ENCODE measurements around the gene LCE1F.

Gene LCE1F

GRCh38 chr1:152774875-152775274, at the start of gene LCE1F:
LCE1F (plus strand) TSS chr1:152775140; CDS start chr1:152776372, 1,232 bp downstream.
- DNase-seq (ENCODE audit: low read depth in 4 of 4, low spot score in 1 of 4), result no peak

GRCh38 chr1:152725261-152725660, 49.7 kb upstream of the LCE1F start:
- DNase-seq (ENCODE audit: low read depth in 4 of 4, low spot score in 1 of 4), result no peak

GRCh38 chr1:152728986-152729385, 46.0 kb upstream of the LCE1F start:
- no peak for DNase-seq (ENCODE audit: low read depth in 4 of 4, low spot score in 1 of 4)

DNA sequence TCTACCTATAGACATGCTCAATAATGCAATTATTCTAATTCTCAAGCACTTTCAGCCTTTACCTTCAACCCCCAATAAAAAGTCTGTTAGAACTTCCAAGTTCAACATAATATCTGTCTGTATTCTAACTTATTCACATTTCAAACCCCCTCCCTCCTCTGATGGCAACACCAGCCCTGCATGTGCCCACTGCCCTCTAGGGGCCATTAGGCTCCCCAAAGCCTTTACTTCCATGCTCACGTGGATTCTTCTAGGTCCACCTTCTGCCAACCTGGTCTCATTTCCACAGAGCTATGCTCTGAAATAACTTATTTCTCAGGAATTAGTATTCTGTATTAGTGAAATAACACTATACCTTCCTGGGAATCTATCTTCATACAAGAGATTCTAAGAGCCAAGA, 39.3 kb upstream of the LCE1F start:
- DNase-seq (ENCODE audit: low read depth in 4 of 4, low spot score in 1 of 4), result no peak

DNA sequence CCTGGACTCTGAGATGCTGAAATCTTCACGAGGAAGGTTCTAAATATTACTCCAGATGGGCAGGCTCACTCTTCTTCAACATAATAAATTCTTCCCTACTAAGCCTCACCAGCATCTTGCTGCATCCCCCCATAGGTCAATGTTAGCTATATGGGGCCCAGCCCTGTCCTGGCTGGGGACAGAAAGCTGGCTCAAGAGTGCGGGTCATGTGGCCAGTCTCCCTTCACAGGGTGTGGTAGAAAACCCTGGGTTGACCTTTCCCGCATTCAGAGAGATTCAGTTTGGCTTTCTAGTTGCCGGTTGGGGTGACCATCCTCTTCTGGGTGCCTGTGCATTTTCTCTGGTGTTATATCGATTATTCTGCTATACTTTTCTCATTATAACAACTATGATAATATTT, 36.9 kb upstream of the LCE1F start:
- DNase-seq (ENCODE audit: low read depth in 4 of 4, low spot score in 1 of 4), result no peak

GRCh38 chr1:152739841-152740240, 35.1 kb upstream of the LCE1F start:
- no peak for DNase-seq (ENCODE audit: low read depth in 4 of 4, low spot score in 1 of 4)

DNA sequence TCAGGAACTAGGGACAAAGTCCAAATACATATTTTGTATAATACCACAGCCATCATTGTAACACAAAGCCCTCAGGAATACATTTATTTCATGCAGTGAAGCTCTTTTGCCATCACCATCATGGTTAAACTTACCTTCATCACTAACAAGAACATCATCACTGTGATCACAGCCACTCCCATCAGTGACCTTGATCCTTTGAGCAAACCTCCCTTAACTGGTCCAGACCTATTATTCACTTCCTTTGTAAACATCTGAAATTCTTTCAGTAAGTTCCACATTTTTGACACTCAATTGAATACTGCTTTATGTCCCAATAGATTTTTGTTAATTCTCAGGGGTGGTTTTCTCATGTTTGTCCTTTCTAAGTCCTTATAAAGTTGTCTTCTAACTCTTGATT, 33.3 kb upstream of the LCE1F start:
- DNase-seq (ENCODE audit: low read depth in 4 of 4, low spot score in 1 of 4), result no peak

- no peak for DNase-seq (ENCODE audit: low read depth in 4 of 4, low spot score in 1 of 4)
These were observed 31.4 kb upstream of the LCE1F start for GRCh38 chr1:152743371-152744145.

GRCh38 chr1:152745289-152745704, 29.6 kb upstream of the LCE1F start:
- no peak for DNase-seq (ENCODE audit: low read depth in 4 of 4, low spot score in 1 of 4)

- DNase-seq (ENCODE audit: low read depth in 4 of 4, low spot score in 1 of 4), result no peak
These were observed 29.0 kb upstream of the LCE1F start for GRCh38 chr1:152745765-152746444.

- no peak for DNase-seq (ENCODE audit: low read depth in 4 of 4, low spot score in 1 of 4)
These were observed 27.1 kb upstream of the LCE1F start for GRCh38 chr1:152747831-152748230.

GRCh38 chr1:152752225-152752624, 22.7 kb upstream of the LCE1F start:
- no peak for DNase-seq (ENCODE audit: low read depth in 4 of 4, low spot score in 1 of 4)

DNA sequence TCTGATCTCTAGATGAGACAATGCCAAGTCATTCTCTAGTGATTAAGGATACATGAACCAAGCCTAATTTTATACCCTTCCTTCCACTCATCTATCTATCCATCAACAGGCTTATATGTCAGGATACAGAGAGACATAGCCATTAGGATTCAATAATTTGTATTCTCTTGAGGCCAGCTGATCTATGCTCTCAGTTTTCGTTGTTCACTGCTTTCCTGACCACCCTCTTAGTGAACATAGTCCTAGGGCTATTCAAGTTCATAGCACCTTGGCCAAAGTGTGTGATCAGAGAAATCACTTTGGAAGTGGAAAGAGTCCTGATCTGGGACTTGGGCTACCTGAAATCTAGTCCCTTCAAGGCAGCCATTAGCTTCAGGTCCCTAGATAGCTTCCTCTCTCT, 21.4 kb upstream of the LCE1F start:
- no peak for DNase-seq (ENCODE audit: low read depth in 4 of 4, low spot score in 1 of 4)

GRCh38 chr1:152756872-152757271, 18.1 kb upstream of the LCE1F start:
- DNase-seq (ENCODE audit: low read depth in 4 of 4, low spot score in 1 of 4), result no peak

DNA sequence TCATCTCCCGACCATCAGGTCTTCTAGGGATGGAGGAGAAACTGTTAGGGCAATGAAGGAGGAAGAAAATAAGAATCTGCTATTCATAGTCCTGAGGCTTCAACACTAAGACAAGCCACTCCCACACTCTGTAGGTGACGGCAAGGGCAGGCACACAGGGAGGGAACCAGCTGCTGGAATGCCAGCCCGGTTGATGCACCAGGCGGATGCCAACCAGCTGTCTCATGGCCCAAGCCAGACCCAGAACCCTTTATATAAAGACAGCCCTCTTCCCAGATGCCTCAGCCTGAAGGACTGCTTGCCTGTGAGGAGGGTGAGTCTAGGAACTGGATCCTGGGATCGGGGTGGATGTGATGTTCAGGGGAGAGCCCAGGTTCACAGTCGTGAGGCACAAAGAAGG, 17.2 kb upstream of the LCE1F start, which contains the start of gene KPRP:
Gene KPRP (plus strand): TSS at position 279 of the 400 bp plus-strand sequence. CDS start 1,564 bp downstream, outside the sequence.
- no peak for DNase-seq (ENCODE audit: low read depth in 4 of 4, low spot score in 1 of 4)

- DNase-seq (ENCODE audit: low read depth in 4 of 4, low spot score in 1 of 4), result no peak
These were observed 16.3 kb upstream of the LCE1F start for GRCh38 chr1:152758636-152759035.

- DNase-seq (ENCODE audit: low read depth in 4 of 4, low spot score in 1 of 4), result no peak
These were observed 15.3 kb upstream of the LCE1F start for GRCh38 chr1:152759453-152760173.

DNA sequence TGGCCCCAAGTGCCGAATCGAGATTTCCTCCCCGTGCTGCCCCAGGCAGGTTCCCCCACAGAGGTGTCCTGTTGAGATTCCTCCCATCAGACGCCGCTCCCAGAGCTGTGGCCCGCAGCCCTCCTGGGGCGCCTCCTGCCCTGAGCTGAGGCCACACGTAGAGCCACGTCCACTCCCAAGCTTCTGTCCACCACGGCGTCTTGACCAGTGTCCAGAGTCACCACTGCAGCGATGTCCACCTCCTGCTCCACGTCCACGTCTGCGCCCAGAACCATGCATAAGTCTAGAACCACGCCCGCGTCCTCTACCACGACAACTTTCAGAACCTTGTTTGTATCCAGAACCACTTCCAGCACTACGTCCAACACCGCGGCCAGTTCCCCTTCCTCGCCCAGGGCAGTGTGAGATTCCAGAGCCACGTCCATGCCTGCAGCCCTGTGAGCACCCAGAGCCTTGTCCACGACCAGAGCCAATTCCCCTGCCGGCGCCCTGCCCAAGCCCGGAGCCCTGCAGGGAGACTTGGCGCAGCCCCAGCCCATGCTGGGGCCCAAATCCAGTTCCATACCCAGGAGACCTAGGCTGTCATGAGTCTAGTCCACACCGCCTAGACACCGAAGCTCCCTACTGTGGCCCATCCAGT, 14.3 kb upstream of the LCE1F start:
- DNase-seq (ENCODE audit: low read depth in 4 of 4, low spot score in 1 of 4), result no peak

DNA sequence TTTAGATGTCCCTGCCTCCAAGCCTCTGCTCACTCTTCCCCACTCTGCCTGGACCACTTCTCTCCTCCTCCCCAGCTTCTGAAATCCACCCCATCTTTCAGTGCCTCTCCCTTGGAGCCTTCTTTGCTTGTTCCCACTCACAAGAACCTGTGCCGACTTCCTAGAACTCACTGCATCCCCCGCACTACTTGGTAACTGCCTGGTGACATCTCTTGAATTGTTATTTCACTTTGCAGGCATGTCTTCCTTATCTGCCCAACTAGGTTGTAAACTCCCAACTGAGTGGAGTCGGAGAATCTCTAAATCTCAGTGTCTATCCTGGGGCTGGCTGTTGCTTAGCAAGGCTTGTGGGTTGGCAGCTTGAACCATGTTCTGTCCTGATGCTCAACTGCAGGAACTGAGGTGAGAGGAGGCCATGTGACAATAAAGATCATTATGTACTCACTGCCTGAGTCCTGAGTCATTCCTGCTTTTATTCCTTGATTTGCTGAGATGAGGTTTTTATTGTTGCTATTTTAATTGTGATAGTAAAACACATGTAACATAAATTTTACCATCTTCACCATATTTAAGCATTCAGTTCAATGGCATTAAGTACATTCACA, 13.2 kb upstream of the LCE1F start:
- DNase-seq (ENCODE audit: low read depth in 4 of 4, low spot score in 1 of 4), result no peak

GRCh38 chr1:152768847-152769533, 6.0 kb upstream of the LCE1F start:
- DNase-seq (ENCODE audit: low read depth in 4 of 4, low spot score in 1 of 4), result no peak

Data from stimulated activated CD4-positive, alpha-beta T cell treated with anti-CD3 and anti-CD28 coated beads, Interleukin-1b, Interleukin-23, amount 100 ng/mL, for 24 hours (primary cell).